PC-3 (cell line): ENCODE measurements around the gene ZRANB1. TPM values are rescaled to one million over a fixed set of nuclear protein-coding genes. Genes with fewer than 3 reads are reported as not detected.
A peak's percentile ranks its signal among the peaks of the same experiment; 100 is the strongest.

Experiments used
- ATAC-seq: fragments of 200-7000 bp; cut with Tn5 transposase; 2 replicates; pipeline ENCODE4 v1.9.1; 2020; ENCODE audit warnings: mild to moderate bottlenecking, moderate library complexity
- BruUV-seq: library from RNA; stranded (reverse); fragments of 400-500 nt; replicated peaks from 2 replicates; lab custom pipeline; 2021; lab: Mats Ljungman, UMichigan
- CTCF ChIA-PET: fragments of 300-600 bp; sonication (Branson Sonifier 250); formaldehyde crosslinking; loops from one replicate; lab custom pipeline; 2022; ENCODE audit warnings: antibody characterized with exemption; lab: Charles Lee
- POLR2A ChIA-PET: fragments of 300-600 bp; sonication (Branson Sonifier 250); formaldehyde crosslinking; loops from one replicate; lab custom pipeline; 2022; ENCODE audit warnings: antibody characterized with exemption; ENCODE audit not compliant: unreplicated experiment; lab: Charles Lee
- DNase-seq: peaks from one replicate; pipeline ENCODE4 v3.0.0-alpha.2; 2015
- H2AFZ ChIP-seq: fragments of 300-600 bp; sonication (generic); 2 replicates; pipeline ENCODE4 v1.6.0; 2016; ENCODE audit warnings: antibody characterized with exemption, low read length
- H3F3A ChIP-seq: fragments of 300-600 bp; sonication (generic); one replicate; pipeline ENCODE4 v1.6.0; 2017; ENCODE audit warnings: antibody characterized with exemption, low read length, control low read depth, mild to moderate bottlenecking; ENCODE audit not compliant: unreplicated experiment
- H3K27ac ChIP-seq: fragments of 300-600 bp; sonication (generic); 2 replicates; pipeline ENCODE4 v1.5.1; 2016; ENCODE audit warnings: mild to moderate bottlenecking, low read length
- H3K27me3 ChIP-seq: fragments of 300-600 bp; sonication (generic); 2 replicates; pipeline ENCODE4 v1.6.1; 2016; ENCODE audit warnings: low read length, mixed read lengths
- H3K36me3 ChIP-seq: fragments of 300-600 bp; sonication (generic); 2 replicates; pipeline ENCODE4 v1.6.1; 2016; ENCODE audit warnings: low read depth, mixed run types, low read length, mixed read lengths
- H3K4me1 ChIP-seq: fragments of 300-600 bp; sonication (generic); 2 replicates; pipeline ENCODE4 v1.5.1; 2016; ENCODE audit warnings: low read length; ENCODE audit not compliant: insufficient read depth
- H3K4me2 ChIP-seq: fragments of 300-600 bp; sonication (generic); 2 replicates; pipeline ENCODE4 v1.6.0; 2016; ENCODE audit warnings: low read length
- H3K4me3 ChIP-seq: fragments of 300-600 bp; sonication (generic); 2 replicates; pipeline ENCODE4 v1.5.1; 2016; ENCODE audit warnings: mild to moderate bottlenecking, low read length, mixed read lengths
- H3K79me2 ChIP-seq: fragments of 300-600 bp; sonication (generic); 2 replicates; pipeline ENCODE4 v1.6.1; 2017; ENCODE audit warnings: low read length, mixed read lengths
- H3K9ac ChIP-seq: fragments of 300-600 bp; sonication (generic); 2 replicates; pipeline ENCODE4 v1.6.0; 2016; ENCODE audit warnings: mild to moderate bottlenecking, low read length
- H3K9me2 ChIP-seq: fragments of 300-600 bp; sonication (generic); replicated peaks from 2 replicates; pipeline ENCODE4 v1.6.1; 2016; ENCODE audit warnings: mixed run types, low read length, mixed read lengths
- H3K9me3 ChIP-seq: fragments of 300-600 bp; sonication (generic); 2 replicates; pipeline ENCODE4 v1.6.1; 2016; ENCODE audit warnings: low read length, mixed read lengths
- H4K20me1 ChIP-seq: fragments of 300-600 bp; sonication (generic); 2 replicates; pipeline ENCODE4 v1.6.1; 2016; ENCODE audit warnings: low read length, mixed read lengths
- CTCF ChIP-seq: fragments of 300-600 bp; sonication (generic); conservative IDR thresholded peaks from 2 replicates; pipeline ENCODE4 v1.5.1; 2017; ENCODE audit warnings: antibody characterized with exemption, low read depth, mild to moderate bottlenecking, low read length
- EZH2 ChIP-seq: fragments of 300-600 bp; sonication (generic); IDR thresholded peaks from one replicate; pipeline ENCODE4 v1.6.1; 2017; ENCODE audit warnings: antibody characterized with exemption, mild to moderate bottlenecking, low read length; ENCODE audit not compliant: unreplicated experiment
- EZH2phosphoT487 ChIP-seq: fragments of 300-600 bp; sonication (generic); IDR thresholded peaks from 2 replicates; pipeline ENCODE4 v1.6.1; 2018; ENCODE audit warnings: mild to moderate bottlenecking, antibody characterized with exemption, low read length, borderline replicate concordance
- intact Hi-C: fragments of 100-400 bp; cut with micrococcal nuclease; formaldehyde crosslinking; loops from 2 replicates; pipeline ENCODE4 v1.9.0; 2023
- total RNA-seq: library from RNA; depleted of rRNA; stranded (reverse); fragments of >200 nt; gene quantifications from 2 replicates; pipeline ENCODE4 v1.2.3, GENCODE V29; 2014

The ZRANB1 gene
- total RNA-seq, 1 experiment from 2014 or later, result 12.8 TPM

GRCh38 chr10:124939290-124939689 is 2.6 kb upstream of the ZRANB1 start:
- Histone ChIP-seq H3K9me3 (no peaks in the 10 kb centered on the region), H3K36me3 (no peaks in the 10 kb centered on the region), H3K4me2 (no peak overlapping the region), H3K27ac (no peak overlapping the region), H3K9me2 (no peaks in the 10 kb centered on the region), H2AFZ (no peak overlapping the region), H3K4me1 (peaks cover 13% of the 10 kb centered on the region), H3F3A (no peaks in the 10 kb centered on the region), H3K27me3 (no peaks in the 10 kb centered on the region), H4K20me1 (peaks cover 39% of the 10 kb centered on the region), H3K4me3 (no peak overlapping the region), H3K9ac (no peak overlapping the region), H3K79me2 (peaks cover 94% of the 10 kb centered on the region)
- intact Hi-C loops, result no loop called here
- TF ChIP-seq EZH2phosphoT487, result no peak
- TF ChIP-seq CTCF, result no peak
- TF ChIP-seq EZH2, result no peak
- ChIA-PET CTCF (no interaction called here), POLR2A (no interaction called here)
- no peak for ATAC-seq
- no peak for DNase-seq
- BruUV-seq, result no TSS peak

- Histone ChIP-seq H2AFZ (no peak overlapping the region), H3K4me2 (no peak overlapping the region), H3K9ac (no peak overlapping the region), H3K36me3 (no peaks in the 10 kb centered on the region), H3K27ac (peak overlapping the region; percentile 33; the same call in 1 of the 2 replicates), H3F3A (no peaks in the 10 kb centered on the region), H3K4me1 (peaks cover 13% of the 10 kb centered on the region), H4K20me1 (peaks cover 45% of the 10 kb centered on the region), H3K27me3 (no peaks in the 10 kb centered on the region), H3K9me3 (no peaks in the 10 kb centered on the region), H3K4me3 (no peak overlapping the region), H3K9me2 (no peaks in the 10 kb centered on the region), H3K79me2 (peaks cover 95% of the 10 kb centered on the region)
- DNase-seq (no peak), ATAC-seq (no peak)
- TSS peak; percentile 44 for BruUV-seq
- ChIA-PET CTCF (no interaction called here), POLR2A (interaction anchor here (0.5 kb wide), 1 partner anchor 22 kb away, joined by 3 read pairs; no protein-coding TSS in a partner anchor)
- intact Hi-C loops, result no loop called here
- no peak for TF ChIP-seq CTCF
- no peak for TF ChIP-seq EZH2phosphoT487
- no peak for TF ChIP-seq EZH2
Observed at GRCh38 chr10:124942317-124943169, 620 bp downstream of the ZRANB1 start.
